ENCODE measurements around the gene SAXO1. TPM values are rescaled to one million over a fixed set of nuclear protein-coding genes. Genes with fewer than 3 reads are reported as not detected.

SAXO1 gene
- total and polyA plus RNA-seq, 2 donors from 2014 or later, result 0.35 TPM; not detected in 1

GRCh38 chr9:19030899-19031298 lies 2.1 kb downstream of the SAXO1 start:
- DNase-seq (no peak), FAIRE-seq (no peak)
- Histone ChIP-seq H3K4me3 (ENCODE audit: low read length in 3 of 3) (no peak overlapping the region), H3K9ac (ENCODE audit: low read length in 3 of 3) (no peak overlapping the region), H3K4me1 (ENCODE audit: control insufficient read depth in 2 of 3, insufficient read depth in 2 of 3, low read depth in 1 of 3, low read length in 3 of 3) (peaks cover 0 to 3% (median 0%) of the 10 kb centered on the region in 3 donors), H3K9me3 (ENCODE audit: control insufficient read depth in 2 of 3, insufficient read depth in 1 of 3, low read length in 3 of 3) (no peaks in the 10 kb centered on the region), H3K27me3 (ENCODE audit: control insufficient read depth, insufficient read depth, low read length) (no peaks in the 10 kb centered on the region), H3K27ac (ENCODE audit: low read depth in 2 of 2, low read length in 2 of 2) (no peak overlapping the region), H3K36me3 (ENCODE audit: control insufficient read depth in 2 of 3, insufficient read depth in 3 of 3, low read length in 3 of 3) (no peaks in the 10 kb centered on the region)
- TF ChIP-seq CTCF (IDR thresholded peaks at IDR 0.05; ENCODE audit: borderline replicate concordance, extremely low read depth, insufficient read depth), result no peak
- intact Hi-C loops (cut with DNase I), result no loop called here

DNA sequence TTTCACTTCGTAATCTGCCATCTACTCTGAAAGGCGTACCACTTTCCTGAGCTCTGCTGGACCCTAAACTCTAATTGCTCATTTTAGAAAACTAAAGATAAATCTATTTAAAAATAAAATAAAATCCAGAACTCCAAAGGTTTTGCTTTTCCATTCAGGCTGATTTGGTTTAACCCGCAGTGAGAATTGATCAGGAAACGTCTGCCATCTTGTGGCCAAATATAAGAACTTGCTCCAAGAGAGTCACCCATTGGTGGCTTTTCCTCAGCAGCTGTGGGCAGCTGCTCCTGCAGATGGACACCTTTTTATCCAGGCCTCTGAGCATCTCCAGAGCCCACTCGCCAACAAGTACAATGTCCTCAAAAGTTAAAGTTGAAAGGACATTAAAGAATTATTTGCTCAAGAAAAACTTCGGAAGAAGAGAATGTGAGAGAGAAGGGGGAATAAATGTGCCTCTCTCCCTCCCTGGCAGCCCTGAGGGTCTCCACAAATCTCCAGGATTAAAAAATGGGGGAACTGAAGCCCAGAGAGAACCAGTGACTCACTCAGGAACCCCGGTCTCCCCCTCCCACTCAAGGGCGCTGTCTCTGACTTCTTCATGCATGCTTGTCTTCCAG lies 4.1 kb downstream of the SAXO1 start:
- no peak overlapping the region for H3K9ac ChIP-seq (ENCODE audit: low read length in 3 of 3)
- H3K4me3 ChIP-seq (ENCODE audit: low read length in 3 of 3), result no peak overlapping the region
- FAIRE-seq (peak; percentile 93), DNase-seq (peak in 4 of 5 donors; percentile 53 to 91 (median 74))
- peaks cover 0 to 3% (median 0%) of the 10 kb centered on the region in 3 donors for H3K4me1 ChIP-seq (ENCODE audit: control insufficient read depth in 2 of 3, insufficient read depth in 2 of 3, low read depth in 1 of 3, low read length in 3 of 3)
- H3K9me3 ChIP-seq (ENCODE audit: control insufficient read depth in 2 of 3, insufficient read depth in 1 of 3, low read length in 3 of 3), result no peaks in the 10 kb centered on the region
- intact Hi-C loops (cut with DNase I), result loop anchor here (10.0 kb wide), 1 partner anchor 774 kb away; no protein-coding TSS in a partner anchor
- H3K27ac ChIP-seq (ENCODE audit: low read depth in 2 of 2, low read length in 2 of 2), result no peak overlapping the region
- H3K36me3 ChIP-seq (ENCODE audit: control insufficient read depth in 2 of 3, insufficient read depth in 3 of 3, low read length in 3 of 3), result no peaks in the 10 kb centered on the region
- TF ChIP-seq CTCF (IDR thresholded peaks at IDR 0.05; ENCODE audit: borderline replicate concordance, extremely low read depth, insufficient read depth), result peak; percentile 73
- H3K27me3 ChIP-seq (ENCODE audit: control insufficient read depth, insufficient read depth, low read length), result no peaks in the 10 kb centered on the region

- Histone ChIP-seq H3K9me3 (ENCODE audit: control insufficient read depth in 2 of 3, insufficient read depth in 1 of 3, low read length in 3 of 3) (no peaks in the 10 kb centered on the region), H3K36me3 (ENCODE audit: control insufficient read depth in 2 of 3, insufficient read depth in 3 of 3, low read length in 3 of 3) (no peaks in the 10 kb centered on the region), H3K27me3 (ENCODE audit: control insufficient read depth, insufficient read depth, low read length) (no peaks in the 10 kb centered on the region), H3K9ac (ENCODE audit: low read length in 3 of 3) (no peak overlapping the region), H3K4me1 (ENCODE audit: control insufficient read depth in 2 of 3, insufficient read depth in 2 of 3, low read depth in 1 of 3, low read length in 3 of 3) (peaks cover 0 to 3% (median 0%) of the 10 kb centered on the region in 3 donors), H3K27ac (ENCODE audit: low read depth in 2 of 2, low read length in 2 of 2) (no peak overlapping the region), H3K4me3 (ENCODE audit: low read length in 3 of 3) (no peak overlapping the region)
- TF ChIP-seq CTCF (IDR thresholded peaks at IDR 0.05; ENCODE audit: borderline replicate concordance, extremely low read depth, insufficient read depth), result no peak
- FAIRE-seq (no peak), DNase-seq (peak in 1 of 5 donors; percentile 56)
- intact Hi-C loops (cut with DNase I), result loop anchor here (10.0 kb wide), 1 partner anchor 773 kb away; no protein-coding TSS in a partner anchor
Measured at GRCh38 chr9:19027825-19028224, 5.2 kb downstream of the SAXO1 start.
